HCT116 (cell line): ENCODE data around the gene ENOSF1.

ENCODE experiments used
- CEBPB ChIP-seq: IDR thresholded peaks from 2 replicates; pipeline ENCODE4 v1.6.1; 2012; ENCODE audit warnings: low read depth
- EZH2 ChIP-seq: fragments of 200-600 bp; sonication (generic); IDR thresholded peaks from 2 replicates; pipeline ENCODE4 v1.6.1; 2017; ENCODE audit warnings: antibody characterized with exemption, mixed run types
- EZH2phosphoT487 ChIP-seq: fragments of 200-600 bp; IDR thresholded peaks from 2 replicates; pipeline ENCODE4 v1.6.1; 2018; ENCODE audit warnings: antibody characterized with exemption, borderline replicate concordance
- JUND ChIP-seq: IDR thresholded peaks from 2 replicates; pipeline ENCODE4 v1.6.1; 2012
- POLR2A ChIP-seq: IDR thresholded peaks from 2 replicates; pipeline ENCODE4 v1.7.0; 2011; ENCODE audit warnings: borderline replicate concordance; ENCODE audit not compliant: insufficient read depth, insufficient read length; ENCODE audit errors: extremely low read depth
- POLR2AphosphoS5 ChIP-seq: IDR thresholded peaks from 2 replicates; pipeline ENCODE4 v1.6.1; 2011; ENCODE audit warnings: mild to moderate bottlenecking, low read depth, low read length, moderate library complexity
- RAD21 ChIP-seq: IDR thresholded peaks from 2 replicates; pipeline ENCODE4 v1.6.1; 2012; ENCODE audit warnings: low read depth, mild to moderate bottlenecking
- SIN3A ChIP-seq: IDR thresholded peaks from 2 replicates; pipeline ENCODE4 v1.6.1; 2012; ENCODE audit warnings: low read depth
- SRF ChIP-seq: IDR thresholded peaks from 2 replicates; pipeline ENCODE4 v1.6.1; 2012; ENCODE audit warnings: low read depth
- TCF7L2 ChIP-seq: IDR thresholded peaks from 2 replicates; pipeline ENCODE4 v1.7.0; 2011; ENCODE audit warnings: borderline replicate concordance, inconsistent platforms; ENCODE audit not compliant: insufficient read depth, insufficient read length; ENCODE audit errors: extremely low read depth
- YY1 ChIP-seq: IDR thresholded peaks from 2 replicates; pipeline ENCODE4 v1.6.1; 2011; ENCODE audit warnings: low read length, low read depth, moderate library complexity, mild to moderate bottlenecking; ENCODE audit not compliant: insufficient replicate concordance; ENCODE audit errors: extremely low read depth
- ZBTB33 ChIP-seq: IDR thresholded peaks from 2 replicates; pipeline ENCODE4 v1.6.1; 2011; ENCODE audit warnings: mild to moderate bottlenecking, low read length, moderate library complexity; ENCODE audit not compliant: insufficient replicate concordance; ENCODE audit errors: extremely low read depth
- ZNF274 ChIP-seq: fragments of 200-500 bp; sonication (Bioruptor generic); IDR thresholded peaks from 2 replicates; pipeline ENCODE4 v1.6.1; 2014; ENCODE audit warnings: mild to moderate bottlenecking, low read depth, low read length, inconsistent platforms
- TF ChIP-seq, protein P1 (sequence below), 3 experiments: fragments of 200-600 bp in 1 of 3; sonication (generic) in 1 of 3; IDR thresholded peaks in 2 of 3; conservative IDR thresholded peaks in 1 of 3; 2 replicates each; pipeline ENCODE4 v1.5.1; 2012 to 2017; ENCODE audit warnings: low read depth in 2 of 3, low read length in 2 of 3, antibody characterized with exemption in 1 of 3, borderline replicate concordance in 1 of 3, control low read depth in 1 of 3, mild to moderate bottlenecking in 1 of 3, mixed read lengths in 1 of 3, mixed run types in 1 of 3, moderate library complexity in 1 of 3; ENCODE audit not compliant: insufficient read depth in 1 of 3

GRCh38 chr18:621291-622043 is 91.0 kb downstream of the ENOSF1 start:
- TF ChIP-seq, protein P1, sequence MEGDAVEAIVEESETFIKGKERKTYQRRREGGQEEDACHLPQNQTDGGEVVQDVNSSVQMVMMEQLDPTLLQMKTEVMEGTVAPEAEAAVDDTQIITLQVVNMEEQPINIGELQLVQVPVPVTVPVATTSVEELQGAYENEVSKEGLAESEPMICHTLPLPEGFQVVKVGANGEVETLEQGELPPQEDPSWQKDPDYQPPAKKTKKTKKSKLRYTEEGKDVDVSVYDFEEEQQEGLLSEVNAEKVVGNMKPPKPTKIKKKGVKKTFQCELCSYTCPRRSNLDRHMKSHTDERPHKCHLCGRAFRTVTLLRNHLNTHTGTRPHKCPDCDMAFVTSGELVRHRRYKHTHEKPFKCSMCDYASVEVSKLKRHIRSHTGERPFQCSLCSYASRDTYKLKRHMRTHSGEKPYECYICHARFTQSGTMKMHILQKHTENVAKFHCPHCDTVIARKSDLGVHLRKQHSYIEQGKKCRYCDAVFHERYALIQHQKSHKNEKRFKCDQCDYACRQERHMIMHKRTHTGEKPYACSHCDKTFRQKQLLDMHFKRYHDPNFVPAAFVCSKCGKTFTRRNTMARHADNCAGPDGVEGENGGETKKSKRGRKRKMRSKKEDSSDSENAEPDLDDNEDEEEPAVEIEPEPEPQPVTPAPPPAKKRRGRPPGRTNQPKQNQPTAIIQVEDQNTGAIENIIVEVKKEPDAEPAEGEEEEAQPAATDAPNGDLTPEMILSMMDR (IDR thresholded peaks at IDR 0.05 in 2 of 3, conservative IDR thresholded peaks at IDR 0.05 in 1 of 3; ENCODE audit: borderline replicate concordance in 1 of 3, insufficient read depth in 1 of 3, low read depth in 2 of 3, low read length in 2 of 3), result no peak
- TF ChIP-seq POLR2A (no peak), RAD21 (no peak), EZH2 (no peak), EZH2phosphoT487 (no peak), YY1 (no peak), POLR2AphosphoS5 (no peak), JUND (no peak), CEBPB (no peak), TCF7L2 (no peak), SRF (no peak), ZBTB33 (no peak), SIN3A (no peak), ZNF274 (no peak)
